Right lobe of liver (tissue), 6 donors: Measurements from ENCODE around the gene USP48. TPM values are rescaled to one million over a fixed set of nuclear protein-coding genes. Genes with fewer than 3 reads are reported as not detected.
A peak's percentile ranks its signal among the peaks of the same experiment; 100 is the strongest.

Source experiments
- ATAC-seq, 4 donors: fragments of 200-7000 bp; cut with Tn5 transposase; one replicate each; pipeline ENCODE4 v1.9.1; 2020; ENCODE audit warnings: mild to moderate bottlenecking in 4 of 4, moderate library complexity in 4 of 4
- DNase-seq, 3 donors: peaks; one replicate each; pipeline ENCODE4 v3.0.0-alpha.2; 2020
- H3K27ac ChIP-seq, 3 donors: fragments of 200-600 bp; one replicate each; pipeline ENCODE4 v1.8.0; 2022
- H3K27me3 ChIP-seq, 2 donors: fragments of 200-600 bp; one replicate each; pipeline ENCODE4 v1.8.0; 2022
- H3K36me3 ChIP-seq, 4 donors: fragments of 200-600 bp; sonication (generic) in 1 of 4; one replicate each; pipeline versions ENCODE4 v1.5.1 to v1.8.0; 2017 to 2022; ENCODE audit warnings: control low read depth in 1 of 4
- H3K4me1 ChIP-seq, 4 donors: fragments of 200-600 bp; sonication (generic) in 1 of 4; one replicate each; pipeline versions ENCODE4 v1.5.1 to v1.8.0; 2017 to 2022; ENCODE audit warnings: control low read depth in 1 of 4
- H3K4me3 ChIP-seq, 3 donors: fragments of 200-600 bp; one replicate each; pipeline ENCODE4 v1.8.0; 2022
- H3K9me3 ChIP-seq, 4 donors: fragments of 200-600 bp; sonication (generic) in 1 of 4; one replicate each; pipeline versions ENCODE4 v1.5.1 to v1.8.0; 2017 to 2022; ENCODE audit warnings: control low read depth in 1 of 4
- POLR2A ChIP-seq: fragments of 450-650 bp; IDR thresholded peaks from one replicate; pipeline ENCODE4 v1.6.1; 2017; ENCODE audit warnings: antibody characterized with exemption, mild to moderate bottlenecking
- WGBS: methylation state at CpG from one replicate; pipeline ENCODE4 v1.1.6; 2018; ENCODE audit warnings: low coverage, low lambda C conversion rate; ENCODE audit not compliant: insufficient coverage; ENCODE audit errors: missing lambda C conversion rate; 5-methylcytosine and 5-hydroxymethylcytosine counted together
- intact Hi-C, 2 donors: fragments of 100-400 bp; cut with DNase I; formaldehyde crosslinking; loops; one replicate each; pipeline versions ENCODE4 v1.11.2 to v1.14.1; 2022
- total RNA-seq, 6 experiments: library from RNA; depleted of rRNA in 2 of 6; stranded (reverse); fragments of >200 nt in 2 of 6; fragmentation: NEBNext Ultra II Directional in 3 of 6; extraction: Animal tissue kit (Norgen Biotek cat#: 25700) in 3 of 6; gene quantifications; one replicate each; pipeline versions ENCODE4 v1.1.0 to v1.2.4, GENCODE V29; 2016 to 2023
- TF ChIP-seq, protein P1 (sequence below), 4 donors: fragments of 200-600 bp in 3 of 4; fragments of 450-650 bp in 1 of 4; IDR thresholded peaks; one replicate each; pipeline versions ENCODE4 v1.5.1 to v1.8.0; 2016 to 2022; ENCODE audit warnings: antibody characterized with exemption in 4 of 4, mild to moderate bottlenecking in 2 of 4
- donor health status: DM: no; HTN: yes; CAD: no.
- donor health status: DM: no; HTN: no; CAD: no.
- donor health status: DM: no; HTN: no; CAD: no.
- donor health status: DM: no; HTN: yes; CAD: no.
- donor health status: DM: no; HTN: yes; CAD: no.

The USP48 gene
- total RNA-seq, 6 experiments from 2014 or later: 21.3 to 24.5 (median 22.8) TPM

DNA sequence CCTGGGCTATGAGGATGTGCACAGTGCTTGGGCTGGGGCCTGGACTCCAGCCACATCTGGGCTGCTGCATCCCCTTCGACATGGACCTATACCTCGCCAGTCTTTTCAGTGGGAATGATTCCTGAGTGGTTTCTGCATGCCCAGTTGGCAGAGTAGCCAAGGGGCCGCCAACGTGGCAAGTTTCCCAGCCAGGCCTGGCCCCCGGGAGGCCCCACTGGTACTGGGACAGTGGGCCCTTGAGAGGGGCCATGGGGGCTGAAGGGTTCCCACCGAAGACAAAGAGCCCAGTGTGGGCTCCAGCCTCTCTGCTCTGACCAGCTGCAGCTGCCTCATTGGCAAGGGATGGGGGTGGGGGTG lies 129.2 kb downstream of the USP48 start:
- H3K4me3 ChIP-seq: no peak overlapping the region
- no peaks in the 10 kb centered on the region for H3K27me3 ChIP-seq
- ATAC-seq: no peak
- no peak for TF ChIP-seq POLR2A
- TF ChIP-seq, protein P1, sequence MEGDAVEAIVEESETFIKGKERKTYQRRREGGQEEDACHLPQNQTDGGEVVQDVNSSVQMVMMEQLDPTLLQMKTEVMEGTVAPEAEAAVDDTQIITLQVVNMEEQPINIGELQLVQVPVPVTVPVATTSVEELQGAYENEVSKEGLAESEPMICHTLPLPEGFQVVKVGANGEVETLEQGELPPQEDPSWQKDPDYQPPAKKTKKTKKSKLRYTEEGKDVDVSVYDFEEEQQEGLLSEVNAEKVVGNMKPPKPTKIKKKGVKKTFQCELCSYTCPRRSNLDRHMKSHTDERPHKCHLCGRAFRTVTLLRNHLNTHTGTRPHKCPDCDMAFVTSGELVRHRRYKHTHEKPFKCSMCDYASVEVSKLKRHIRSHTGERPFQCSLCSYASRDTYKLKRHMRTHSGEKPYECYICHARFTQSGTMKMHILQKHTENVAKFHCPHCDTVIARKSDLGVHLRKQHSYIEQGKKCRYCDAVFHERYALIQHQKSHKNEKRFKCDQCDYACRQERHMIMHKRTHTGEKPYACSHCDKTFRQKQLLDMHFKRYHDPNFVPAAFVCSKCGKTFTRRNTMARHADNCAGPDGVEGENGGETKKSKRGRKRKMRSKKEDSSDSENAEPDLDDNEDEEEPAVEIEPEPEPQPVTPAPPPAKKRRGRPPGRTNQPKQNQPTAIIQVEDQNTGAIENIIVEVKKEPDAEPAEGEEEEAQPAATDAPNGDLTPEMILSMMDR (IDR thresholded peaks at IDR 0.05): no peak
- no peaks in the 10 kb centered on the region for H3K9me3 ChIP-seq
- no CpG with 5 or more reads among the region's 6 CpGs for WGBS
- no peak for DNase-seq
- H3K27ac ChIP-seq: no peak overlapping the region
- intact Hi-C loops: loop anchor here in 1 of 2 donors (10.0 kb wide), 1 partner anchor 59 kb away; no protein-coding TSS in a partner anchor
- H3K36me3 ChIP-seq: no peaks in the 10 kb centered on the region
- H3K4me1 ChIP-seq: peaks cover 0 to 2% (median 0%) of the 10 kb centered on the region in 4 donors

DNA sequence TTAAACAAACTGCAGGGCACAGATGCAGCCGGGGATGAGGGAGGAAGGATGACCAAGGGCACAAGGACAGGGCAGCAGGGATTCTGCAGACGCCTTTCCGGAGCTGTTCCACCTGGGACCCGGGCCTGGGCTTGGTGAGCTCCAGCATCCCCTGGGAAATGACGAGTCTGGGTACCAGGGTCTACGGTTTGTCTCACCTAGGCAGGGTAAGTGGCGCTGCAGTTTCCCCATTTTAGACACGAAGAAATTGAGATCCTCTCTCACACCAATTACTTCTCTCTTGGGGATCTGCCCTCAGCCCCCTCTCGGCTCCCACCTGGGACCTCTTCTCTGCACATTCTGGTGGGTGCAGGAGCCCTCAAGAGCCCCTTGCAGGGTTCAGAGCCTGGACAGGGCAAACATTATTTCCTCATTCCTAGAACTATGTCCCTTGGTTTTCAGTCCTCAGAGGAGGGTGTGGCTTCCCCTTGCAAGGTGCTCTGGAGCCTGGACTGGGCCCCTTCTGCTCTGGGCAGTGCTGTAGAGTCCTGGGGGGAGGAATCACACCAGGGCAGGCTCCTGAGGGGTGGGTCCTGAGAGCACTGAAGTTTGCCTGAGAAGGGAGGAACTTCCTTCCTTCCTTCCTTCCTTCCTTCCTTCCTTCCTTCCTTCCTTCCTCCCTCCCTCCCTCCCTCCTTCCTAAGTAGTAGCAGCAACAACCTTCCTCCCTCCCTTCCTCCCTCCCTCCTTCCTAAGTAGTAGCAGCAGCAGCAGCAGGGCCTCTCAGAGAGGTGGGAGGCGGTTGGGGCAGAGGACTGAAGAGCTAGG lies 129.8 kb downstream of the USP48 start:
- Histone ChIP-seq H3K27me3 (no peaks in the 10 kb centered on the region), H3K9me3 (no peaks in the 10 kb centered on the region), H3K4me1 (peaks cover 0 to 2% (median 0%) of the 10 kb centered on the region in 4 donors), H3K4me3 (no peak overlapping the region), H3K27ac (no peak overlapping the region), H3K36me3 (no peaks in the 10 kb centered on the region)
- WGBS: 67% methylated on average over 6 of the region's 10 CpGs
- ATAC-seq: no peak
- intact Hi-C loops: loop anchor here in 1 of 2 donors (10.0 kb wide), 1 partner anchor 58 kb away; no protein-coding TSS in a partner anchor
- no peak for TF ChIP-seq POLR2A
- TF ChIP-seq, protein P1 (IDR thresholded peaks at IDR 0.05): no peak
- DNase-seq: no peak

DNA sequence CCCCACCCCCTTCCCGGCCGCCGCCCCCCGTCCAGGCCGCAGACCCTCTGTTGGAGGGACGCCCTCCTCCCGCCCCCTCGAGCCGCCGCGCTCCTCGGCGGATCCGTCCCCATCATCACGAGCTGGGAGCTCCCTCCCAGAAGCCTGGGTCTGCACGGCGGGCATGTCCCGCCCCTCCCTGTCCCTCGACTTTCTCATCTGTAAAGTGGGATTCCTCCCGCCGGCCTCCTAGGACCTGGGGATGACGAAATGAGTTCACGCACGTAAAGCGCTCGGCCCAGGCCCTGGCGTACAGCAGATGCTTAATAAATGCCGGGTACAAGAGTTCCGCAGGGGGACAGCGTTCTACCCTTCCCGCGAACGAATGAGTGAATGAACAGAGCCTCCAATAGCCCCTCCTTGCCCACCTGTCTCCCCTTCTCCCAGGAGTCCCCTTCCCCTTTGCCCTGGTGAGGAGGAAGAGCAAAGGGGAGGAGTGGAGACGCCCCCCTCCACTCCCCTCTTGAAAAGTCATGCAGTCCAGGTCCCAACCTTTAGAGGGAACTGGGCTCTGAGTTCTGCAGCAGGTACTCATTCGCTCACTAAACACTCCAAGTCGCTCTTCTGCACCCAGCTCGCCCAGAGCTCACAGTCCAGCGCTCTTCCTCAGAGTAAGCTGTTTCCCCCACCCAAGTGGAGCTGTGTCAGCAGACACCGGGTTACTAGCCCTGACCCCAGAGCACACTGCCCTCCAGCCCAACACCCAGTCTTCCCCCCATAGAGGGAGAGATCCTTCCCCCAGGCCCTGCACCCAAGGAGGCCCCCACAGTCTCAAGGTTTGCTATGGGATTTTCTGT lies 130.6 kb downstream of the USP48 start:
- Histone ChIP-seq H3K27ac (no peak overlapping the region), H3K36me3 (no peaks in the 10 kb centered on the region), H3K9me3 (no peaks in the 10 kb centered on the region), H3K4me1 (peaks cover 0 to 2% (median 0%) of the 10 kb centered on the region in 4 donors), H3K27me3 (no peaks in the 10 kb centered on the region), H3K4me3 (peak overlapping the region in 1 of 3 donors; percentile 48)
- 49% methylated on average over 24 of the region's 39 CpGs for WGBS
- no peak for TF ChIP-seq POLR2A
- TF ChIP-seq, protein P1 (IDR thresholded peaks at IDR 0.05): no peak
- ATAC-seq (no peak), DNase-seq (no peak)
- intact Hi-C loops: loop anchor here in 1 of 2 donors (10.0 kb wide), 1 partner anchor 58 kb away; no protein-coding TSS in a partner anchor

DNA sequence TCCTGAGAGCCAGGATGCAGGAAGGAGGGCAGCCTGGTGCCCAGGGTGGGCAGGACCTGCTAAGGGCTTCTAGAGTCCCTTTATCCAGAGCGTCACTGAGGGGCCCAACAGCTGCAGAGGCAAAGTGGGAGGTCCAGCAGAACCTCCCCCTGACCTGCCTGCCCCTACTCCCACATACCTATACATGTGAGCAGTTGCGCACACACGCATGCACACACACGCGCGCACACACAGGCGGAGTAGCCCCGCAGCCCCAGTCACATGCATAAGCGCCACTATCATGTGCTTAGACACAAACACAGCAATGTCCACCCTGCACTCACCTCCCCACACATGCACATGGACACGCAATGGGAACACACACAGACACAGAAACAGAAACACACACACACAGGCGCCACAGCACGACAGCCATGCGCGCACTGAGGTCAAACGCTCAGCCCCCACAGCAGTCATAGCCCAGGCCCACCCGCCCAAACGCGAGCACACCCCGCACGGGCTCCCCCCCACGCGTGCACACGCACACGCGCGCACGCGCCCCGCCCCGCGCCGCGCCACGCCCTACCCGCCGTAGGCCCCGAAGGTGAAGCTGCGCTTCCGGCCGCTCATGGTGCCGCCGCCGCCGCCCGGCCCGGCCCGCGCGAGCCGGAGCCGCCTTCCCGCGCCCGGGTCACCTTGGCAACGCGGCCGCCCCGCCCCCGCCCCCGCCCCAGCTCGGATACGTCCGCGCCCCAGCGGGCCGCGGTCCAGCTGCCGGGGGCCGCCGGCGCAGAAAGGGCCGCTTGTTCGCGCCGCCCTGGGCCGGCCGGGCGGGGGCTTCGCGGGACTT lies 131.5 kb downstream of the USP48 start:
- no peaks in the 10 kb centered on the region for H3K27me3 ChIP-seq
- WGBS: 10% methylated on average over 21 of the region's 80 CpGs
- ATAC-seq (peak; percentile 54 to 66 (median 58)), DNase-seq (peak in 1 of 3 donors; percentile 44)
- TF ChIP-seq, protein P1 (IDR thresholded peaks at IDR 0.05): no peak
- TF ChIP-seq POLR2A: no peak
- peaks cover 0 to 2% (median 0%) of the 10 kb centered on the region in 4 donors for H3K4me1 ChIP-seq
- intact Hi-C loops: loop anchor here in 1 of 2 donors (10.0 kb wide), 1 partner anchor 57 kb away; no protein-coding TSS in a partner anchor
- H3K27ac ChIP-seq: no peak overlapping the region
- peak overlapping the region in 2 of 3 donors; percentile 23 to 48 for H3K4me3 ChIP-seq
- H3K36me3 ChIP-seq: no peaks in the 10 kb centered on the region
- H3K9me3 ChIP-seq: no peaks in the 10 kb centered on the region
